Retina (tissue), 1 donor: Measurements from ENCODE around the gene UNC79.
A peak's percentile ranks its signal among the peaks of the same experiment; 100 is the strongest.

Source experiments
- DNase-seq: peaks from one replicate; pipeline ENCODE4 v3.0.0-alpha.2; 2016

UNC79 gene

DNA sequence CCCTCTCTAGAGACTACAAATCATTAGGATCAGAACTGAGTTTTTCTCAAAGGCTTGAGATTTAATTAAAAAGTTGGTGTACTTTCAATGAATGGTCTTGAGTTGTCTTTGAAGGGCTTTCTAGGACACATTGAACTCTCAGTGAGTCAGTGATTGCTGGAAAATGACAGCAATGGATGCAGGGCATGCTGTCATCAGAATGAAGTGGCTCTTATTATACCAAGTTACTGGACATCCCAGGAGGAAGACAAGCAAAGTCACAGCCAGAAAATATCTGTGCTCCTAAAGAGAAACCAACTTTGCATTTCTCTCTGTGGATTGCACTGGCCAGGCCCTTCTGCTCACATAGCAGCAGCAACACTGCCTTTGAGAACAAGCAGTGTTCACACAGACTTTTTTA, 244.9 kb downstream of the UNC79 start:
- DNase-seq, result no peak

DNA sequence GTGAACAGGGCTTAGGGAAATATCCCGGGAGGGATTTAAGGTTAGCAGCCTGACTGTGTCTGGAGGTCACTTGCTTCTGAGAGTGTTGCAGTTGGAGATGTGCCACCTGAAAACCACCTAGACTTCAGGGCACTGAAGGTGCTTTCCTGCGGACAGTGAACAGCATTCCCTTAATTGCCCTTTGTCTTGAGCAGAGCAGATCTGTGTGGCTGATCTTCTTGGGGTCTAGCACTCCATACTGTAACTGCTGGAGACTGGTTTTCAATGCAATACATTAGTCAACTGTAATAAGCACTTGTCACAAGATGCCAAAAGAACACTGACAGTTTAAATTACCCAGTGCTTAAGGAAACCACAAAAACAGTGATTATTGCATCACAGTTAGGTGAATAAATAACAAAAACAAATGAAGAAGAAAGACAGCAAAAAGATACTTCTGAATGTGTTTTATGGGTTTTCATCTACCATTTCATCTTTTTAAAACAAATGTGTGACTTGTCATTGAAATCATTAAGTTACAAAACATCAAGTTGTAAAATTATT, 245.7 kb downstream of the UNC79 start:
- no peak for DNase-seq

GRCh38 chr14:93682459-93682858, 251.7 kb downstream of the UNC79 start:
- no peak for DNase-seq

DNA sequence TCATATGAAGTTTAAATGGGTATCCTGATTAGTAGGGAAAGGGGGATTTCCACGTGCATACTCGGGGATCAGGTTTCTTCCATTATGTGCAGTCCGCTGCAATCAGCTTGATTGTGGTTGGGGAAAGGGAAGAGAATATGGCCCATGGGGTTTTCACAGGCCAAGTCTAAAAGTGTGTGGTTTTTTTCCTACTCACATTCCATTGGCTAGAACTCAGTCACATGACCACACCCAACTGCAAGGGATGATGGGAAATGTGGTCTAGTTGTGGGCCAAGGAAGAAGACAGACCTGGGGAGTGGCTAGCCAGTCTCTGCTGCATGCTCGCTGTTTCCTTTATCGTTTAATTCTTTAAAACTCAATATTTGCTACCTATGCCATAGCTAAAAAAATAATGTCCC, 252.5 kb downstream of the UNC79 start:
- DNase-seq, result no peak

DNA sequence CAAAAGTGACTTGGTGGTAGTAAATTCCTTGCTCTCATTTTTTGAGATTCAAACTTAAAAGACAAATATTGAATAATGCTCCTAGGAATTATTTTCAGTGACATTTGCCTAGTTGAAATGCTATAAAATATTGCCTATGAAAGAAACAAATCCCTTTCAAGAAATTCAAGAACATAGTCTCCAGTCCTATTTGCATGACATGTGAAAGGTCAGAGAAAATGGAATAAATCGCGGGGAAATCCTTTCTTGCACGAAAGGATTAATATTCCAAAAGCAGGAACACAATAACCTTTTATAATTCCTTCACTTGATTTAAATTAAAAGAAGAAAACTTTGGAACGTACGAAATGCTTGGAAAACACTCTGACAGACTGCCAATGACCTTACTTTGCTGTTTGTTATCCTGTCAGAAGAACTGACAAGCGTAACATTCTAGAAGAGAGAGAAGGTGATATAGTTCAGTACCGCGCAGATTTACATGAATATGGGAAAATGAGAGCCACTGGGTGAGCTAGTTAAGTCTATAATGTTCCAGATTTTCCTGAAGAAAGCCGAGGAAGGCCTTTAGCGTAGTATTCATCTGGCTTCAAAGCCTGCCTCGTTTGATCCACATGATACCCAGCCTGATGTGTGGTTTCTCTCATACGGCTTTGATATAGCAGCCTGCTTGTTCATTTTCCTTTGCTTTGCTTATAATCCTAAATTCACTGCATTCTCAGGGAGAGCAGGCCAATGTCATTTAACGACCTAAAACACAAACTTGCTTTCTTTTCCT, 254.6 kb downstream of the UNC79 start:
- no peak for DNase-seq

DNA sequence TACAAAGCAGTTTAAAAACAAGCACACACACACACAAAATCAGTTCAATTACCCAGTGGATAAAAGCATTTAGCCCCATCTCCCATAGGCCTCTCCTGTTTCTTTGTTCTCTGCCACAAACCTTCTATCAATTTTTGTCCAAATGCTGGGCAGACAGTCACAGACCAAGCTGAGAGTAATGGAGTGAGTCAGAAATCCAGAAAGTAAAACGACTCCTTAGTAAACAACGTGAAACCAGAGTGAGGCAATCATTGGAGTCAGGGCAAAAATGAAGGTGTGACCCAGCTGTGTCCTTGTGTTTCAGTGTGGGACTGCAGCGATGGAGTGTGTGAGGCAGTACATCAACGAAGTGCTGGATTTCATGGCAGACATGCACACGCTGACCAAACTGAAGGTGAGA, 255.5 kb downstream of the UNC79 start:
- no peak for DNase-seq

GRCh38 chr14:93688239-93688666, 257.5 kb downstream of the UNC79 start:
- peak; percentile 18 for DNase-seq

- no peak for DNase-seq
Observed at GRCh38 chr14:93688820-93689219, 258.1 kb downstream of the UNC79 start.

- DNase-seq, result no peak
Observed at GRCh38 chr14:93690146-93690545, 259.4 kb downstream of the UNC79 start.

DNA sequence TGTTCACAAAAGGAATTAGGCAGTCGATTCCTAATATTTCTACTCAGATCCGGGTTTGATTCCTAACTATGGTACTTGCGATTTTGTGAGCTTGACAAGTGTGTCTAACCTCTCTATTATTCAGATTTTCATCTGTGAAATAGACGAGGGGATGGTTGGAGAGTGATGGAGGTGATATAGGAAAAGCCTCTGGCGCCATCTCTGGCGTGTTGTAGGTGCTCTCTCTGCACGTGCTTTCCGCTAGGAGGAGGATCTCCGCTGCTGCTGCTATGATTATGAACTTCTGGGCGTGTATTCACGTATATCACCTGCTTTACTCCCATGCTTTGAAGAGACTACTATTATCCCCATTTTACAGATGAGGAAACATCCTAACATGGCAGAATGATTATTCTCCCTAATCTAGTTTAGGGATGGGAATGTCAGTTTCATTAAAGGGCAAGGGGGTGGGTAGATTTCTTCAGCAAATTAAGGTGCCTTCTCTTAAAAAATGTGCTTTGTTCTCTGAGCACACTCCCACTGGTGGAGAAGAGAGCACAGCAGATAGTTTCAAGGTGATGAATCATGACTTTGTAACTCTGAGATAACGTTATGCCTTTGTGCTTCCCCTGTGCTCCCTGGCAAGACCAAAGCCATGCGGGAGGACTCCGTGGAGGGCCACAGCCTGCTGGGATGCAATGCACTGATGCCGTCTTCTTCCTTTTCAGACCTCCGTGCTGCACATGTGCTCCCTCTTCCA, 260.5 kb downstream of the UNC79 start:
- DNase-seq, result no peak

DNA sequence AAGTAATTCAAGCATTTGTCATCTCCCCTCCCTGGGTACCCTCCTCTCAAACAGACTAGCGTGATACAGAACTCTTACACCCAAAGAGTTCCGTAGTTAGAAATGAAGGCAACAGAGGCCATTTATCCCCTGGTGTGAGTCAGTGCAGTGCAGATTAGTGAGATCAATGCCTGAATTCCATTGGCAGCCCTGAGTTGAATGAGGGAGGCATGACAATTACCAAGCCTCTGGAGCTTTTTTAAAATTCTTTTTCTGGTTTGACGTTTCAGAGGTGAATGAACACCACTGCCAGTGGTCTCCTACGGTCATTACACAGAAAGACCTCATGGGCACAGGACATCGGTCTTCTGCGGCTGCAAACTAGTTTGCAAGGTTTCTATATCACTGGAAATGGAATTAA, 263.2 kb downstream of the UNC79 start:
- DNase-seq, result no peak

GRCh38 chr14:93700928-93701327, 270.2 kb downstream of the UNC79 start:
- DNase-seq, result no peak

- no peak for DNase-seq
Observed at GRCh38 chr14:93701562-93701961, 270.8 kb downstream of the UNC79 start.

DNA sequence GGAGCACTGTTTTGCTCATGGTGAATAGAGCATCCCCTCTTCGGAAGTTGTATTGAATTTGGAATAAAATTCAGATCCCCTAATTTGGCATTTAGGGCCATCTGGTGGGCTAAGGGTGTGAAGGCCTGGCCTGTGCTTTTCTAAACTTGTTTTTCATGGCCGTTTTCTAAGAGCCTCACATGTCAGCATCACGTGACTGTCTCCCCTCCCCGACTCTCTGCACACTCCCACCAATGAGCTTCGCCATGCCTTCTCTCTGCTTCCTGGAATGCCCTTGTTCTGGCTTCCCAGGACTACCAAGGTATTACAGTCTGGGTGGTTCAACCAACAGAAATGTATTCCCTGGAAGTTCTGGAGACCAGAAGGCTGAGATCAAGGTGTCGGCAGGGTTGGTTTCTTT, 272.2 kb downstream of the UNC79 start:
- DNase-seq, result no peak

DNA sequence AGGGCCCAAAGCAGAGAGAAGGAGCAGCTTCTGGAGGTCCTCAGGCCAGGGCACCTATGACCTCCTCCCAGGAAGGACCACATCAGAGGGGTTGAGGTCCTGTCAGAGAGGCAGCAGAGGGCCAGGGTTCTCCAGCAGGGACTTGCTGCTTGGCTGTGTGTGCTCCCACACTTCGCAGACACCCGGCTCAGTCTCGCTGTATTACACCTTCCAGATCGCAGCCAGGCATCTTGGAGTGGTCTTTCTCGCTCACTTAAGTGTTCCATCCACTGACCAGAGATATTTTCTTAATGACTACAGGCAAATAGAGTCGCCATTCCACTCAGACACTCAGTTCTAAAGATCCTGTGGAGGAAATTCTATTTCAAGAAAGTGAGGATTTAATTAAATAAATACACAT, 273.2 kb downstream of the UNC79 start:
- no peak for DNase-seq

DNA sequence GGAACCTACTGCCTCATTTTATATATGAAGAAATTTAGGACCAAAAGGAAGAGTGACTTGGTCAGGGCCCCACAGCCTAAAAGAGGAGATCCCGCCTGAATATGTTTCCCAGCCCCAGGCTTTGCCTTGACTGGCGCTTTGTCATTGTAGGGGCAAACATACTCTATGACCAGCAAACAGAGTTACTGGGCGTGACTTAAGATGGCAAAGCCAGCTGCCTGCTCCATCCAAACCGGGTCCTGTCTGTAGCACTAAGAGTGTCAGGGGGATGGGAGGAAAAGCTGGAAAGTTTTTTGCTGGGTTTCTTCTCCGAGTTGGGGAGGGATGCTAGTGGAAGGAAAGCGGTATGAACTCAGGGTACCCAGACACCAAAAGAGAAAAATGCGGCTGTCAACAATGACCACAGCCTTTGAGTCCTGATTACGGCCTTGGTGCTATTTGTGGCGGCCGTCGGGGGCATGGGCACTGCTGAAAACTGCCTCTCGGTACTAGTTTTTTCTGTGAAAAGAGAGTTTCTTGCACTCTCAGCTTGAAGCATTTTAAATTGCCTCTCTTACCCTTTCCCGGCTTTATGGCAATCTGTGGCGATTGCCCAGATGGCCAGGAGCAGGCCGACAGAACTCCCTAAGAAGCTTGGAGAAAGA, 274.9 kb downstream of the UNC79 start:
- DNase-seq, result no peak

DNA sequence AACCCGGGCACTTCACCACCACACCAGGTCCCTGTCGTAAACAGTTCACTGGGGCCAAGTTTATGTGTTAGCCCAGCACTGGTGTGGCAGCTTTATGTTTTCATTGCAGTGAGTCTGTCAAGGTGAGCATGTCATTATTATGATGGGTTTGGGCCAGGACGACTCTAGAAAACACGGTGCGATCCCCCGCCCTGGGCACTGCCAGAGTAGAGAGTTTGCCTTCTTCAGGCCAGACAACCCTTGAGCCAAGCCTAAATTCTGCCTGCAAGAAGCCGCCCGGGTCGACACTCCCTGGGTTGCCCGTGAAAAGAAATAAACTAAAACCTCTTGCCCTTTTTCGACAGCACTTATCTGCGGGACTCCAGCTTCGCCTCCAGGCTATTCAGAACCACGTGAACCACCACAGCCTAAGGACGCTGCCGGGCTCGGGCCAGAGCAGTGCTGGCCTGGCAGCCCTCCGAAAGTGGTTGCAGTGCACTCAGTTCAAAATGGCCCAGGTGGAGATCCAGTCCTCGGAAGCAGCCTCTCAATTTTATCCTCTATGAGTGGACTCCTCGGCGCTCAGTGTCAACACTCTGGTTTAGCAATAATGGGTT, 275.7 kb downstream of the UNC79 start:
- DNase-seq, result no peak

DNA sequence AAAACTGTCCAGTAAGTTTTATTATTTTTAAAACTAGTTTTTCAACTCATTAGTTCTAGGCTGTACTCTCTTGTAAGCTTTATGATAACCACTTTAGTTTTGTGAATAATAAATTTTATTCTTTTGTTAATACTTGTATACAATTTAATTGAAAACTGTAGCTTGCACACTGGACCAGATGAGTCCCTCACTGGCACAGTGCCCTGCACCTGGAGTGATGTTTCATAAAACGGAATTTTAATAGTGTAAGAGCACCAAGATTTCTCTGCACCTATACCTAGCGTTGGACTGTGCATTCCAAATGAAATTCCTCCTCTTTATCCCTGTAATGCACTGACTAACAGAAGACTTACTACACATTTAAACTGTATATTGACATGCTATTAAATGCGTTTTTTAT, 276.7 kb downstream of the UNC79 start:
- DNase-seq, result no peak

DNA sequence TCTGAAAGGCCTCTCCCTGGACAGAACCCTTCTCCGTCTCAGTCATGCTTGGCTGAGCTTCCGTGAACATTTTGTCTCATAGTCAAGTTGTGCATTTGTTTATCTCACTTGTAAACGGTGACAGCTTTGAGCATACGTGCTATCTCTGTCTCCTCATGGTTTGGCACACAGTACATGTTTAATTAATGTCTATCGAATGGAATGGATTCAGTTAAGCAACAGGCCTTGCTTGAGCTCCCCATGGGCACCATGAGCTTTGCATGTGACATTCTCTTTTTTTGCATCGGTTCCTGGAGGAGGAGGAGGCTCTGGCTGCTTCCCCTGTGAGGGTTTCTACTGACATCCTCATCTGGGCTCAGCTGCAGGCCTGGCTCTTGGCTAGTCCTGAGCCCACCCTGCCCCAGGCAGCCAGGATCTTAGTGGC, 277.6 kb downstream of the UNC79 start:
- no peak for DNase-seq

GRCh38 chr14:93708800-93709199, 278.1 kb downstream of the UNC79 start:
- no peak for DNase-seq

- DNase-seq, result no peak
Observed at GRCh38 chr14:93709249-93709648, 278.5 kb downstream of the UNC79 start.

DNA sequence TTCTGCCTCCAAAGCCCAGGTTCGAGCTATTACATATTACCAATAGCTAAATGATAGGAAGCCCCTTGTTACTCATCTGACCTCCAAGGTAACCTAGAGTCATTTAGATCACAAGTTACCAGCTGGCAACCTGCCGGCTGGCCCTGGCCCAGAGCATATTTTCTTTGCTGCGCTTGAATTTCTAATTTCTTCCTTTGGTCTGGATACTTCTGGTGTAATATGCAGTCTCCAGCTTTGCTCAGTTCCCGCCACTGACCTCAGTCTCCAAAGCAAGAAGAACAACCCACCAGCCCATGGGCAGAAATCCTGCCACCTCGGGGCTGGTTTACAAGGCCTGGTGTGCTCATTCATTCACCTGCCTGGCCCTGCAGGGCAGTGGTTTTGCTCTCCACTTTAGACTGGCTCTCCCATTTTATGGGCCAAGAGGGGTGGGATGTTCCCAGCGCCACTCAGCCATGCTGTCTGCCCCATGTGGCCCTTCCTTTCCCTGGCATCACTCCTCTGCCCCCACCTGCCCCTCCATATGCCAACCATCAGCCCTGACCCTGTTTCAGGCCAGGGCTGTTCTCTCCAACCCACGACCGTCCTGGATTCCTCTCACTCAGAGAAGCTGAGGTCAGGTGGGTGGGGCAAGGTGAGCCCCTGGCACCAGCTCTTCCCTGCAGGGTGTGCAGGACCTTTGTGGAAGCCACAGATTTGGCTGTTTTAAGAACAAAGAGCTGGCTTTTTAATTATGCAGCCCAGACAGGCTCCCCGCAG, 281.5 kb downstream of the UNC79 start:
- no peak for DNase-seq
